HG02763 (cell line): ENCODE data around the gene CCDC88C.
"Not testable (repeated sequence)": the region's sequence is repeated elsewhere in the genome, so short reads cannot be mapped to it uniquely, and the experiment has no call there.

Source experiments
- ATAC-seq: cut with Tn5 transposase; IDR thresholded peaks from one replicate; pipeline ENCODE4 v1.9.1; 2021; ENCODE audit warnings: mild to moderate bottlenecking, moderate library complexity; ENCODE audit not compliant: unreplicated experiment

CCDC88C gene

DNA sequence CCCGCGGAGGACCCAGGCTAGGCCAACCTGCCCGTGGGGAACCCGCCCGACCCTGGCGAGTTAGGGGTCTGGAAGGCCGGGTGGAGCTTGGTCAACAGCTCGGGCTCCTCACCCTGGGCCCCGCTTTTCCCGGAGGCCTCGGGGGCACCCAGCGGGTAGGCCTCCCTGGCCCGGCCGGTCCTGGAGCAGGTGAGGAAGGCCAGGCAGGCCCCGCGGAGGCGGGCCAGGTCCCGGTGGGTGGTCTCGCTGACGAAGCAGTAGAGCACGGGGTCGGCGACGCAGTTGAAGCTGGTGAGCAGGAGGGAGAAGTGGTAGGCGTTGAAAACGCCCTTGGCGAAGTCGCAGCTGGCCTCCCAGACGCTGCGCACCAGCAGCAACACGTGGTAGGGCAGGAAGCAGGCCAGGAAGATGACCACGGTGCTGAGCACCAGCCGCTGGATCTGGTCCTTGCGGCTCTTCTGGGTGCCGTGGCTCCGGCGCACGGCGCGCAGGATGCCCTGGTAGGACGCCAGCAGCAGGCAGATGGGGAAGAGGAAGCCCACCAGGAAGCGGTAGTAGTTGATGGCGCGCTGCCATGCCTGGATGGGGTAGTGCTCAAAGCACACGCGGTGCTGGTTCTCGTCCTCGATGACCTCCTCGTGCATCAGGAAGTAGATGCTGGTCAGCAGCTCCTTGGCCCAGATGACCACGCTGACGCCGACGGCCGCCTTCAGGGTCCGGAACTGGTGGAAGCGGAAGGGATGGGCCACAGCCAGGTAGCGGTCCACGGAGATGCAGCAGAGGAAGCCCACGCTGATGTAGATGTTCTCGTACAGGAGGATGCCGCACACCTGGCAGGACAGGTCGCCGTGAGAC, 183.5 kb downstream of the CCDC88C start:
- no peak for ATAC-seq

DNA sequence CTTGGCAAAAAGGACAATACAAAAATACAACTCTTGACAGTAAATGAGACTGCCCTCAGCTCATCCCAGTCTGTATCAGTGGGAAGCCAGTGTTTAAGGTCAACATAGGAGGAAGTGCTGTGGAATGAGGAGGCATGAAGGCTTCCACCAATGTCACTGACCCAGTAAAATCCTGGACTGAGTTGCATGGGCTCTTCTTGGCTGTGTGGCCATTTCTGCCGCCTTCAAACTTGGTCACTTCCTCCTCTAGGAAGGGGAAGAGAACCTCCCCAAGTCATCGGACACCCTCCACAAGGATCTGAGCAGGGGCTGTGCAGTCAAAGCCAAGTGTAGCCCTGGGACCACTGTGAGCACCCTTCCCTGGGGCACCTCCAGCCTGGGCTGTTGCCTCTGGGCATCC, 185.0 kb downstream of the CCDC88C start:
- no peak for ATAC-seq

DNA sequence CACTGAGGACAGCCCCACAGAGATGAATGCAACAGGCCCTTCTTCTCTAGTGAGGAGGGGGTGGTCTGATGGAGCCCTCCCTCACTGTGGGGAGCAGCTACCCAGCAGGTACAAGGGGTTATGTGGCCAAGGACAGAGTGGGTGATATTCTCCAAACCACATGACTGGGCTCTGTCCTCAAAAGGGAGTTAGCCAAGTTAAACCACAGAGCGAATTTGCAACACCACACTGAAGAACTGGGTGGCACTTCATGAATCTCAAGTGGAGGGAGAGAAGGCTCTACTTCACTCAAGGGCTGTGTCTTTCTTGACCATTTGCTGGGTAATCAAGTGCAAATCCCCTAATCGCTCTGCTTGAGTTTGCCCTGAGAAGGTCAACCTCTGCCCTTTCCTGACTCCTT, 185.6 kb downstream of the CCDC88C start:
- no peak for ATAC-seq

GRCh38 chr14:91231446-91231845, 186.2 kb downstream of the CCDC88C start:
- ATAC-seq = no peak

DNA sequence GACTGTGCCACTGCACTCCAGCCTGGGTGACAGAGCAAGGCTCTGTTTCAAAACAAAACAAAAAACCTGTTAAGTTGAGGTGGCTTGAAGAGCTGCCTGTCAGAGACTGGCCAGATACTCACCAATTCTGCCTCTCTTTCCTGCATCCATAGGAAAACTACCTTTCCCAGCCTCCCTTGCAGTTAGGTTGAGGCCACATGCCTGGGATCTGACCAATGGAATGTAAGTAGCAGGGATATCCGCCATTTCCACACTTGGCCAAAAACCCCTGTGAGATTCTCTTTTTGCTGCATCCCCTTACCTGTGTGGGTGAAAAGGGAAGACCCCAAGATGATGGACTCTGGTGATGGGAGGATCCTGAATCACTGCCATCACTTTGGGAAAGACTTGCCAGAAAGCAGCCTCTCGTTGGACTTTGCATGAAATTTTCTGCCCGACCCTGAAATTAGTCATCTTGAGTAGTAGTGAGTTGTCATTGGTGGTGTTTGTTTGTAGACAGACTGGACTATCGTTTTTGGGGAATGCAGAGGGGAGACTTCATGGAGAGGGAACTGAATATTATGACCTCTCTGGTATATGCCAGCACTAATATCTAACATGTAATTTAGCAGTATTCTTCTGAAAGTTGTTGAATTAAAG, 187.1 kb downstream of the CCDC88C start:
- no peak for ATAC-seq

DNA sequence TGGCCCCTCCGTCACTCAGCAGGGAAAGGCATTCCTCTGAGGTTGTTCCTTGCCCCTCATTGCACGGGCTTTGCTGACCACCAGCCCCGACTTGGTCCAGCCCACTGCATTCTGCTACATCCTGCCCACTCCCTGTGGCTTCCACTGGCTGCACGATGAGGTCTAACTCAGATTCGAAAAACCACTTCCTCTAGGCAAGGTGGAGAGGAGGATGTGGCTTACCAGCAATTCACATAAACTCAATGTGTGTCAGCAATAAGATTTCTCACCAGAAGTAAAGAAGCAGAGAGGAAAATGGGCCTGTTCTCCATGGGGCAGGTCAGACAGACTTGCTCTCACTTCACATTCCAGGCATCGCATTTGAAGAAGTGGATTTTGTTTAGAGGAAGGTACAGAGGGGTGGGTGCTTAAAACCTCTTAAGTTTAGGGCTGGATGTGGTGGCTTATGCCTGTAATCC, 187.8 kb downstream of the CCDC88C start:
- ATAC-seq = peak; percentile 63

GRCh38 chr14:91229005-91229382, 188.6 kb downstream of the CCDC88C start:
- ATAC-seq = no peak

DNA sequence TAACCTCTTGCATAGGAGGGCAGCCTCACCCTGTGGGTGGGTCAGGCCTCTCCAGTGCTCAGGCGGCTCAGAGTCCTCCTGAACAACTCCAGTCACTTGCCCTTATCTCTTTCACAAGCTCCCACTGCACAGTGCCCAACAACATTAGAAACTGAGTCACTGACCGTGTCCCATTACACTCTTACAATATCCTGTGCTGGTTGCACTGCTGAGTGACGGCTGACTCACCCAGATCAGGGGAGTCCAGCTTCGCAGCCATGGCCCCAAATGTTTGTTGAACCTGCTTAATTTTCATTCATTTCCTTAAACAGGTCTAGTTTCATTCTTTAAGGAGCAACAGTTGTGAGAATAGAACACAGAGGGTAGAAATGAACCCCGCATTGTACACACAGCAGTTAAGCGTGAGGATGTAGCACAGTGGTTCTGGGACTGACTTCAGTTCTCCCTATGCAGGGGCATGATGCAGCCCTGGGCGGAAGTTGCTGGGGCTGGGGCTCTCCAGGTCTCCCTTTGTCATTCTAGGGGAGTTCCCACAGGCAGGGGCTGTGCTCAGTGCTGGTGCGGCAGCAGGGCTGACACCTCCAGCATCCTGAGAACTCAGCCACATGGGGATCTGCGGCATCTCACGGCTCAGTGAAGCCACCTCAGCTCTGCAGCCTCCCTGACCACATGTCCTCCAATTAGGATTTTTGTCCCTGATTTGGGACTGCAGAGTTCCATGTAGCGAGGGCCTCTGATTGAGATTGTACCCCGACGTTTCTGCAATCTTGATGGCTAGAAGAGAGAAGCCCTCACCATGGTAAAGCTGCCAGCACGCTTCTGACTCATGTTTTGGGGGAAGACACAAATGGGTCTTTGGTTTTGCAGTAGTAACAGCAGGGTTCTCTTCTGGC, 189.3 kb downstream of the CCDC88C start:
- peak; percentile 79 for ATAC-seq

DNA sequence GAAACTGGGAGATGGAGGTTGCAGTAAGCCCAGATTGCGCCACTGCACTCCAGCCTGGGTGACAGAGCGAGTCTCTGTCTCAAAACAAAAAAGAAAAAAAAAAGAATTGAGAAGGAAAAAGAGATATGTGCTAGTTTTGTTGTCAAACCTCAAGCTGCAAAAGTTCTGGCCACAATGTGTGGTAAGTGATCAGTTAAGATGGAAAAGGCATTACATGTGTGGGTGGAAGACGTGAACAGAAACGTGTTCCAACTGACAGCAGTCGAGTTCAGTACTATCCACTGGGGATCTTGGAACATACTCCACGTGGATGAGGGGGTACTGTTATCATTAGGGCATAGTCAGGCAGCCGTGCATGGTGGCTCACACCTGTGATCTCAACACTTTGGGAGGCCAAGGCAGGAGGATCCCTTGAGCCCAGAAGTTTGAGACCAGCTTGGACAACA, 190.4 kb downstream of the CCDC88C start:
- no peak for ATAC-seq

DNA sequence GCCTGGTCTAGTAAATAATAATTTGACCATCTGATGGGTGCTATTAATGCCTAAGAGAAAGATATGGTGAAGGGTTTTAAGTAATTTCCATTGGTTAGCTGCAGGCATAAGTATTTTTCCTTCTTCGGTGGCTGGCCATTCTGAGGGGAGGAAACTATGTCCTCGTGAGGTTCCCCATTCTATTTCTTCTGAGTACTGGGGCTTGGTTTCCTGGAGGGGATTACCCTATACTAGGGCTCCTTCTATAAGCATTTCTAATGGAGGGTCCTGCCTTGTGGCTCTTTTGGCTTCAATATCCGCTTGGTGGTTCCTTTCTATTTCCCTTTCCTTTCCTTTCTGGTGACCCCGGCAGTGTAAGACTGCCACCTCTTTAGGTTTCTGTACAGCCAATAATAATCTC, 191.3 kb downstream of the CCDC88C start:
- ATAC-seq = not testable (repeated sequence)

GRCh38 chr14:91225025-91225424, 192.6 kb downstream of the CCDC88C start:
- ATAC-seq = no peak

- ATAC-seq = no peak
Measured at GRCh38 chr14:91223028-91223783, 194.4 kb downstream of the CCDC88C start.
